HepG2 (cell line): ENCODE measurements around the gene BOD1. TPM values are rescaled to one million over a fixed set of nuclear protein-coding genes. Genes with fewer than 3 reads are reported as not detected.

Source experiments
- ASH2L ChIP-seq: fragments of 300-600, 200-600 bp; sonication (generic); IDR thresholded peaks from 2 replicates; pipeline ENCODE4 v1.7.0; 2017; ENCODE audit warnings: low read depth, mild to moderate bottlenecking, moderate library complexity, mixed read lengths, low read length; ENCODE audit not compliant: insufficient read length
- BORCS8-MEF2B ChIP-seq: sonication (generic); formaldehyde crosslinking; IDR thresholded peaks from 2 replicates; pipeline ENCODE4 v1.8.0; 2022; ENCODE audit warnings: mild to moderate bottlenecking, missing genetic modification reagents
- CCAR2 ChIP-seq: fragments of 200-400 bp; formaldehyde crosslinking; optimal IDR thresholded peaks from 2 replicates; pipeline ENCODE3; 2018; ENCODE audit warnings: low read depth, mild to moderate bottlenecking, low read length, moderate library complexity
- CHD2 ChIP-seq: IDR thresholded peaks from 2 replicates; pipeline ENCODE4 v1.6.1; 2011; ENCODE audit warnings: low read depth, low read length, improper control_type of control experiment
- CREB1 ChIP-seq, 2 experiments: fragments of 450-650 bp in 1 of 2; IDR thresholded peaks; 2 replicates each; pipeline ENCODE4 v1.6.1; 2016 to 2017; ENCODE audit warnings: control low read depth in 1 of 2, mild to moderate bottlenecking in 1 of 2, missing compliant biosample characterization in 1 of 2, missing genetic modification characterization in 1 of 2
- DNMT1 ChIP-seq: sonication (generic); formaldehyde crosslinking; IDR thresholded peaks from 2 replicates; pipeline ENCODE4 v1.5.1; 2020; ENCODE audit warnings: mild to moderate bottlenecking, missing genetic modification reagents
- FOSL1 ChIP-seq: sonication (generic); formaldehyde crosslinking; IDR thresholded peaks from 2 replicates; pipeline ENCODE4 v1.9.0; 2021; ENCODE audit warnings: missing genetic modification reagents, borderline replicate concordance
- HNRNPLL ChIP-seq: fragments of 200-400 bp; formaldehyde crosslinking; IDR thresholded peaks from 2 replicates; pipeline ENCODE4 v1.6.1; 2017; ENCODE audit warnings: mild to moderate bottlenecking, low read depth, low read length; ENCODE audit not compliant: poor library complexity, severe bottlenecking
- HOXD1 ChIP-seq: sonication (generic); formaldehyde crosslinking; IDR thresholded peaks from 2 replicates; pipeline ENCODE4 v1.5.0; 2020; ENCODE audit warnings: missing genetic modification reagents
- KLF15 ChIP-seq: sonication (generic); formaldehyde crosslinking; IDR thresholded peaks from 2 replicates; pipeline ENCODE4 v1.8.1; 2023; ENCODE audit warnings: borderline replicate concordance, mild to moderate bottlenecking, inconsistent platforms, missing genetic modification reagents, mixed read lengths
- LCORL ChIP-seq, 2 experiments: fragments of 450-650 bp in 1 of 2; sonication (generic) in 1 of 2; formaldehyde crosslinking in 1 of 2; IDR thresholded peaks; 2 replicates each; pipeline versions ENCODE4 v1.5.0 to v1.6.1; 2017 to 2020; ENCODE audit warnings: antibody characterized with exemption in 1 of 2, missing genetic modification reagents in 1 of 2
- MXD4 ChIP-seq: IDR thresholded peaks from 2 replicates; pipeline ENCODE4 v1.6.1; 2016; ENCODE audit warnings: mild to moderate bottlenecking, missing biosample characterization, missing genetic modification reagents
- MYC ChIP-seq: sonication (generic); formaldehyde crosslinking; IDR thresholded peaks from 2 replicates; pipeline ENCODE4 v1.9.0; 2021; ENCODE audit warnings: missing genetic modification reagents, borderline replicate concordance
- PAXIP1 ChIP-seq: sonication (generic); formaldehyde crosslinking; conservative IDR thresholded peaks from 2 replicates; pipeline ENCODE4 v1.4.0; 2020; ENCODE audit warnings: mild to moderate bottlenecking, missing genetic modification reagents, moderate library complexity
- RXRB ChIP-seq: IDR thresholded peaks from 2 replicates; pipeline ENCODE4 v1.6.1; 2016; ENCODE audit warnings: borderline replicate concordance, missing genetic modification reagents, missing compliant biosample characterization
- SAP130 ChIP-seq: IDR thresholded peaks from 2 replicates; pipeline ENCODE4 v1.6.1; 2016; ENCODE audit warnings: low read depth
- SMARCC2 ChIP-seq: fragments of 450-650 bp; IDR thresholded peaks from 2 replicates; pipeline ENCODE4 v1.6.1; 2017; ENCODE audit warnings: antibody characterized with exemption, mild to moderate bottlenecking
- SMC3 ChIP-seq: IDR thresholded peaks from 2 replicates; pipeline ENCODE4 v1.6.1; 2011; ENCODE audit warnings: low read length, improper control_type of control experiment
- TSC22D2 ChIP-seq: sonication (generic); formaldehyde crosslinking; IDR thresholded peaks from 2 replicates; pipeline ENCODE4 v1.5.1; 2020; ENCODE audit warnings: missing genetic modification reagents, mild to moderate bottlenecking, borderline replicate concordance
- ZFP82 ChIP-seq: sonication (generic); formaldehyde crosslinking; IDR thresholded peaks from 2 replicates; pipeline ENCODE4 v1.5.1; 2020; ENCODE audit warnings: mild to moderate bottlenecking, missing genetic modification reagents, borderline replicate concordance
- ZMAT3 ChIP-seq: sonication (generic); formaldehyde crosslinking; conservative IDR thresholded peaks from 2 replicates; pipeline ENCODE4 v1.7.0; 2021; ENCODE audit warnings: missing genetic modification reagents
- ZNF256 ChIP-seq: sonication (generic); formaldehyde crosslinking; conservative IDR thresholded peaks from 2 replicates; pipeline ENCODE4 v1.4.0; 2020; ENCODE audit warnings: missing genetic modification reagents
- ZNF83 ChIP-seq: sonication (generic); formaldehyde crosslinking; IDR thresholded peaks from 2 replicates; pipeline ENCODE4 v1.4.0; 2020; ENCODE audit warnings: missing genetic modification reagents, mild to moderate bottlenecking, borderline replicate concordance
- ZSCAN21 ChIP-seq: sonication (generic); formaldehyde crosslinking; IDR thresholded peaks from 2 replicates; pipeline ENCODE4 v1.8.0; 2022; ENCODE audit warnings: mild to moderate bottlenecking, missing genetic modification reagents, moderate library complexity, borderline replicate concordance
- polyA plus RNA-seq, 8 experiments: library from polyadenylated mRNA; depleted of rRNA in 3 of 8; stranded (reverse) in 7 of 8; unstranded in 1 of 8; fragments of >200 nt; fragmentation: Illumina TruSeq in 4 of 8; extraction: Trizol in 4 of 8; gene quantifications; 2 replicates each; pipeline versions ENCODE4 v1.2.1 to v1.2.3, GENCODE V29; 2011 to 2016; ENCODE audit warnings: low read depth in 4 of 8, missing spikeins in 1 of 8, mixed read lengths in 1 of 8; ENCODE audit not compliant: insufficient read depth in 1 of 8
- total RNA-seq, 5 experiments: library from RNA; depleted of rRNA; stranded (reverse); fragments of >200 nt; fragmentation: Illumina TruSeq; extraction: Trizol; gene quantifications; 2 replicates each; pipeline ENCODE4 v1.2.3, GENCODE V29; 2016; ENCODE audit warnings: low read depth in 1 of 5
- TF ChIP-seq, protein P1 (sequence below): sonication (generic); formaldehyde crosslinking; IDR thresholded peaks from 2 replicates; pipeline ENCODE4 v1.4.0; 2020; ENCODE audit warnings: missing genetic modification reagents

Gene BOD1
- total and polyA plus RNA-seq, 2 of the 13 experiments (the other 11 are each of a cell fraction or from before 2014, with no cell fraction given), result 81.5 to 103 TPM

- 0 out of 2 replicates have a peak, but pooled peaks have one; percentile 20 for TF ChIP-seq RXRB (CRISPR knock-in tag)
- TF ChIP-seq MYC (CRISPR knock-in tag), result 0 out of 2 replicates have a peak, but pooled peaks have one; percentile 21
- TF ChIP-seq ASH2L, result peak; percentile 84
- TF ChIP-seq ZNF83 (CRISPR knock-in tag), result no peak
- TF ChIP-seq ZSCAN21 (CRISPR knock-in tag), result peak; percentile 52
- TF ChIP-seq CCAR2, result no peak
- TF ChIP-seq CREB1 (IDR thresholded peaks at IDR 0.05), result no peak
- TF ChIP-seq CREB1 (CRISPR knock-in tag; IDR thresholded peaks at IDR 0.05), result 0 out of 2 replicates have a peak, but pooled peaks have one; percentile 12
- peak; percentile 39; the same call in 1 of the 2 replicates for TF ChIP-seq TSC22D2 (CRISPR knock-in tag)
- peak; percentile 92 for TF ChIP-seq ZMAT3 (CRISPR knock-in tag)
- TF ChIP-seq SMARCC2, result no peak
- no peak for TF ChIP-seq PAXIP1 (CRISPR knock-in tag)
- TF ChIP-seq, protein P1, sequence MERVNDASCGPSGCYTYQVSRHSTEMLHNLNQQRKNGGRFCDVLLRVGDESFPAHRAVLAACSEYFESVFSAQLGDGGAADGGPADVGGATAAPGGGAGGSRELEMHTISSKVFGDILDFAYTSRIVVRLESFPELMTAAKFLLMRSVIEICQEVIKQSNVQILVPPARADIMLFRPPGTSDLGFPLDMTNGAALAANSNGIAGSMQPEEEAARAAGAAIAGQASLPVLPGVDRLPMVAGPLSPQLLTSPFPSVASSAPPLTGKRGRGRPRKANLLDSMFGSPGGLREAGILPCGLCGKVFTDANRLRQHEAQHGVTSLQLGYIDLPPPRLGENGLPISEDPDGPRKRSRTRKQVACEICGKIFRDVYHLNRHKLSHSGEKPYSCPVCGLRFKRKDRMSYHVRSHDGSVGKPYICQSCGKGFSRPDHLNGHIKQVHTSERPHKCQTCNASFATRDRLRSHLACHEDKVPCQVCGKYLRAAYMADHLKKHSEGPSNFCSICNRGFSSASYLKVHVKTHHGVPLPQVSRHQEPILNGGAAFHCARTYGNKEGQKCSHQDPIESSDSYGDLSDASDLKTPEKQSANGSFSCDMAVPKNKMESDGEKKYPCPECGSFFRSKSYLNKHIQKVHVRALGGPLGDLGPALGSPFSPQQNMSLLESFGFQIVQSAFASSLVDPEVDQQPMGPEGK (CRISPR knock-in tag), result no peak
- TF ChIP-seq BORCS8-MEF2B (CRISPR knock-in tag), result peak; percentile 21; the same call in 1 of the 2 replicates
- no peak for TF ChIP-seq CHD2
- TF ChIP-seq SMC3, result no peak
- TF ChIP-seq DNMT1, result no peak
- TF ChIP-seq LCORL (IDR thresholded peaks at IDR 0.05), result no peak
- TF ChIP-seq LCORL (CRISPR knock-in tag; IDR thresholded peaks at IDR 0.05), result 0 out of 2 replicates have a peak, but pooled peaks have one; percentile 24
- peak; percentile 57 for TF ChIP-seq HNRNPLL
- no peak for TF ChIP-seq FOSL1 (CRISPR knock-in tag)
- peak; percentile 87 for TF ChIP-seq SAP130 (CRISPR knock-in tag)
- peak; percentile 89 for TF ChIP-seq MXD4 (CRISPR knock-in tag)
- 0 out of 2 replicates have a peak, but pooled peaks have one; percentile 21 for TF ChIP-seq HOXD1 (CRISPR knock-in tag)
- TF ChIP-seq ZFP82, result no peak
- TF ChIP-seq KLF15, result no peak
- no peak for TF ChIP-seq ZNF256 (CRISPR knock-in tag)
Measured at GRCh38 chr5:173615884-173616576, 420 bp downstream of the BOD1 start (continued).
